HuH-7.5 (cell line): ENCODE results near the gene PPM1J.
"Not testable (repeated sequence)": the region's sequence is repeated elsewhere in the genome, so short reads cannot be mapped to it uniquely, and the experiment has no call there.

Experiments used
- DNase-seq: peaks from one replicate; pipeline ENCODE4 v3.0.0; 2011; ENCODE audit warnings: low spot score

Gene PPM1J, protein sequence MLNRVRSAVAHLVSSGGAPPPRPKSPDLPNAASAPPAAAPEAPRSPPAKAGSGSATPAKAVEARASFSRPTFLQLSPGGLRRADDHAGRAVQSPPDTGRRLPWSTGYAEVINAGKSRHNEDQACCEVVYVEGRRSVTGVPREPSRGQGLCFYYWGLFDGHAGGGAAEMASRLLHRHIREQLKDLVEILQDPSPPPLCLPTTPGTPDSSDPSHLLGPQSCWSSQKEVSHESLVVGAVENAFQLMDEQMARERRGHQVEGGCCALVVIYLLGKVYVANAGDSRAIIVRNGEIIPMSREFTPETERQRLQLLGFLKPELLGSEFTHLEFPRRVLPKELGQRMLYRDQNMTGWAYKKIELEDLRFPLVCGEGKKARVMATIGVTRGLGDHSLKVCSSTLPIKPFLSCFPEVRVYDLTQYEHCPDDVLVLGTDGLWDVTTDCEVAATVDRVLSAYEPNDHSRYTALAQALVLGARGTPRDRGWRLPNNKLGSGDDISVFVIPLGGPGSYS

DNA sequence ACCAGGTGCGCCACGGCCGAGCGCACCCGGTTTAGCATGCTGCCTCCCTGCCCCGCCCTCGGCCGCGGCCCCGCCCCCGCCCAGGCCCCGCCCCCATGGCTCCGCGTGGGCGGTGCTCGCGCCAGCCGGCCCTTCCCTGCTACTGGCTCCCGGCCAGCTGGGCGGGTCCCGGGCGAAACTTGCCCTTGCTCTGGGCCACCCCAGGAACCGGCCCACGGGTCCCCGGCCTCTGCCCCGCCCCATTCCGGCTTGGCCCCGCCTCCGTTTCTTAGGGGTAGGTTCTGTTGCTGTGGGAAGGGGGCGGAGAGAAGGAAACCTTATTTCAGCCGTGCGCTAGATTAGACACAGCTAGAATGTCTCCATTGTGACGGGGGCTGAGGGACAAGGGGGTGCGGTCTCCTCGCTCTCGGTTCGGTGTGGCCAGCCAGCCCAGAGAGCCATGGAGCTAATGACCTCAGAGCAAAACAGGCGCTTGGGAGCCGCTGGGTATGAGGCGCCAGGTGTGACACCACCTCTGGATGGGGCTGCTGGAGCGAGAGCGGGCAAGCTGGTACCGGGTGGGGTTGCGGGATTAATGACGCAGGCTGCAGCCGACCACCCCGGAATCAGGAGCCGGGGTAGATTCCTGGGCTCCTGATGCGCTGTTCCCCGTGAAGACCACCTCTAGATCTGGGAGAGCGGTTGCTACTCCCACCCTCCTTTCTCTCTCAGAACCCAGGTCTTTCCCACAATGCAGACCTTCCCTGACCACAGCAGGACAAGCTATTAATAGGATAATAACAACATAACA is at the start of gene PPM1J:
TSS of gene PPM1J (minus strand) at position 69 of the 790 bp plus-strand sequence. CDS start at position 38, 31 bp downstream.
- peak; percentile 93 for DNase-seq

DNA sequence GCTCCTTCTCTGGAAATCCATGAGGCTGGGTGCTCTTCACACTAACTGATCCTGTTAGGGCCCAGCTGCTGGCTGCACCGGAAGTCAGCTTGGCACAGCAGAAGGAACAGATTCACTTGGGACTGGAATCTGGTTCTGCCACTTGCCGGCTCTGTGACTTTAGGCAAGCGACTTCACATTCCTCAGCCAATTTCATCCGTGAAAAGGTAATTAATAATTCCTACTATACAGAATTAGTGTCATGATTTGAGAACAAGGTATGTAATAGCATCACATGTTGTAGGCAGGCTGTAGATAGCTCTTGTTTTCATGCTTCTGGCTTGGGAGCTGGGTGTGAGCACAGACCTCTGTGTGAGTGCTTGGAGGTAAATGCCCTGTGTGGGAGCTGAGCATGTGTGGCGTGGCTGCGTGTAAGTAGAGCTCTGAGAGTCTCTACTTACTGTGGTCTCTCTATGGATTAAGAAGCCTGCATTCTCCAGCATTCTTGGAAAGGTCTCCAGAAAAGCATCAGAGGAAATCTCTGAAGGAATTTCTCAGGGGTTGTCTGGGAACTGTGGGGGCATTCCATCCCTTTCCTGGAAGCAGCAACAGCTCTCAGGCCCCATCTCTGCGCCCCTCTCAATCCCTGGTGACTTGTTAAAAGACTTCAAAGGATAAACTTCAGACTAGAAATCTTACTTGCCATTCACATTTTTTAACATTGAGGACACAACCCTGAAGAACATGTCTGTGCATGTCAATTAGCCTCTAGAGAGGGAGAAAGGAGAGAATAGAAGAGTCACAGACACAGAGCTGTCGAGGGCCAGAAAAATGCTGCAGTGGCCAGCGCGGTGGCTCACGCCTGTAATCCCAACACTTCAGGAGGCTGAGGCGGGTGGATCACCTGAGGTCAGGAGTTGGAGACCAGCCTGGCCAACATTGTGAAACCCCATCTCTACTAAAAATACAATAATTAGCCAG is 47.7 kb upstream of the PPM1J start:
- no peak for DNase-seq

DNA sequence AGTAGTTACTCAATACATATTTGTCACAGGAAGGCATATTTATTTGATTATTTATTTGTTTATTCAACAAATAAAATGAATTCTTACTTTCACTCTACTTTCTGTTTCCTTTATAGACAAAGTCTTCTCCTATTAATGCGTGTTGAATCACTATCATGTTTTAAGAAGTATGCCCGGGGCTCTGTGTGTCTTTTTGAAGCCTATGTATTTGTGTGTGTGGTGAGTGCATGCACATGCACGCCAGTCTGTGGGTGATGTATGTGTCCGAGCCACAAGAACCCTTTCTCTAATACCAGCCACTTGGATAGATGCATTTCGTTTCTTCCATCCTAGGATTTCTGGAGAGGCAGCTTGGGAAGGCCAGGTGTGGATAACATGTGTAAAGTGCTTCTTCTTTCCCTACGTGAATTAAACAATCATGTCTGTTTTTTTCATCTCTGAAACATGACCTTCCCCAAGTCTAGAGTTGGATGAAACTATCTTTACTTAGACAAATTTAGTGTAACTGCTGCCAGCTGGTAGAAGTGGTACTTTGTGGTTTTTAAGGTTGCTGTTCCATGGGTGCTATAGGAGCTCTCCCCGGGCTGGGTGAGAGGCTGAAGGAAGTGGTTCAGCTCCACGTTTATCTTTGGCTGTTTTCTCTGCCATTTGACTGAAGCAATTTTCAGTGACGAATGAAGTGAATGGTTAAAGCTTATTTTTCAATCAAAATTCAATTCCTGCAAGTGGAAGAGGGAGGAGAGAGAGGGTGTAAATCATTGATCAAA is 46.8 kb upstream of the PPM1J start:
- DNase-seq = no peak

GRCh38 chr1:112759228-112759627 is 44.1 kb upstream of the PPM1J start:
- no peak for DNase-seq

DNA sequence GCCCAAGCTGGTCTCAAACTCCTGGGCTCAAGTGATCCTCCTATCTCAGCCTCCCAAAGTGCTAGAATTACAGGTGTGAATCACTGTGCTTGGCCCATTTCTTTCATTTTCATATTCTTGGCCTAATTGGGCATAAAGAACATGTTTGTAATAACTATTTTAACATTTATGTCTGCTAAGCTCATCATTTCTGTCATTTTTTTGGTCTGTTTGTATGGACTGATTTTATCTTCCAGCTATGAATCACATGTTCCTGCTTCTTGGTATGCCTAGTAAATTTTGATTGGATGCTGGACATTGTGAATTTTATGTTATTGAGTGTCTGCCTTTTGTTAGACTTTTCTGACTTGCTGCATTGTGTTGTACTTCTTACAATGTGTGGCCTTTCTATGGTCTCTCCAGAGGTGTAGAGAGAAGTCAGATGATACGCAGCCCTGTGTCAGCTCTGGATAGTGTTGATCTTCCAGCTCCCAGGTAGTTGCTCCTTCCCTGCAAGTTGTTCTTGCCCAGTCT is 39.0 kb upstream of the PPM1J start:
- DNase-seq = no peak

DNA sequence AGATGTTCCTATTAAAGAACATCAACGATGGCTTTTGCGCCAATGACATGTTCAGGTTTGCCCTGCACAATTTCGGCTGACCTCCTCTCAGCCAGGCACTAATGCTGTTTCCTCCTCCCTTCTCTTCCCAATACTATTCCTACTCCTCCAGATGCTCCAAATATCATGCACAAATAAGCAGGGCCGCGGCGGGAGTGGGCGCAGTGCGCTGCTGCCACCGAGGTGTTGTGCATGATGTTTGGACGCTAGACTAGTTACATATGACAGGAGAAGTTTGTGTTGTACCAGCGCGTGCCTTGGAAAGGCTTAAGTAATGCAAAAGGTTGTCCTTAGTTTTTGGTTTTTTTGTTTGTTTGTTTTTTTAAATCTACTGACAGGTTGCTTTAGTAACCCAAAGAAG is 33.3 kb upstream of the PPM1J start:
- no peak for DNase-seq

GRCh38 chr1:112744009-112744578 is 29.0 kb upstream of the PPM1J start:
- no peak for DNase-seq

DNA sequence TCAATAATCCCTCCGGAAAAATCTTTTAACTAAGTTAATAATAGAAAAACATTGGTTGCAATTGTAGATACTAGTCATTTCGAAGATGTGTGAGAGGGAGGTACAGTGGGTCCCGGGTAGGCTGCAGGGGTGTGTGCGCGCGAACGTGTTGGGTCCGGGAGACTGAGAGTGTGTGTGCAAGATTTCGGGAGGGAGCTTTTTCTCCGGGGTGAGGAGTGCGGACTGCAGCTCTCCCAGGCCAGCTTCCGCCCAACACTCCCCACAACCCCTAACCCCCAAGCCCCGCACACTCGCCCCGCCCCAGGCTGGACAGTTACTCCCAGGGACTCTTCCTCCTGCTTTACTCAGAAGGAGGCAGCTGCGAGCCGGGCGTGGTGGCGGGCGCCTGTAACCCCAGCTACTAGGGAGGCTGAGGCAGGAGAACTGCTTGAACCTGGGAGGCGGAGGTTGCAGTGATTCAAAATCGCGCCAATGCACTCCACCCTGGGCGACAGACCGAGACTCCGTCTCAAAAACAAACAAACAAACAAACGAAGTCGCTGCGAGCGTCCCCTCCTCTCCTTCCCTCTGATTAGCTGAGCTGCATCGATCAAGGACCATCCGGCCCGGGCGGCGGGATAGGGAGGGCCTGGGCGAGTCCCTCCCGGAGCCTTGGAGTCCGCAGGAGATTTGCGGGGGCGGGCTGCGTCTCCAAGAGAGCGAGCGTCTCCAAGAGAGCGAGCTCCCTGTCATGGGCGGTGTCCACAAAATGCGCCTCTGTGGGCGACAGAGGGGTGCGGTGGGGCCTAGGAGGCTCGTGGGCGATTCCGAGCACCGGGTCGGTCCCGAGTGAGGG is 28.3 kb upstream of the PPM1J start:
- no peak for DNase-seq

DNA sequence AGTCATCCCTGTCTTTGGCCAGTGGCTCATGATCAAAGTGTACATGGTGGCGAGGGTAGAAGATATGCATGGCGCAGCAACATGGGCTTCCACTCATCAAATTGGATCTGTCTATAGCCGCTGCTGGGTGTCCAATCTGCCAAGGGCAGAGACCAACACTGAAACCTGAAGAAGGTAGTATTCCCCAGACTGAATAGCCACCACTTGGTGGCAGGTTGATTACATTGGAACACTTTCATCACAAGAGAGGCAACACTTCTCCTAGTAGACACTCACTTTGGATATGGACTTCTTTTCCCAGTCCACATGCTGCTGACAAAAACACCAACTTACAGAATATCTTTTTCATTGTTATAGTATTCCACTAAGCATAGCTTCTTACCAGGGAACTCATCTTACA is 22.4 kb upstream of the PPM1J start:
- DNase-seq = no peak

DNA sequence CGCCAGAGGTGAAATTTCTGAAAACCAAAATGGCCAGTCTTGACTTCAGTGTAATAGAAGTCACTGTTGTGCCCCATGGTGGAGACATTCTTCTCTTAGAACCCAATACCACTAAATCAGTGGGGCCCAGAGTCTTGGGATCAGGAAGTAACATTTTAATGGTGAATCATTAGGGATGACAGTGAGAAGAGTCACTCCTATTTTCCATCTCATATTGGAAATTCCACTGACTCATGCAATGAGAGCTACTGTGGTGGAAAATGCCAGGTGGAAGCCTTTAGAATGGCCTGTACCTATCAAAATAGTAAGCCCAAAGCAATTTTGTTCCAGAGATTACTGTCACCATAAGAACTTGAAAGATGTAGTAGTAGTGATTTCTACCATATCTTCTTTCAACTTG is 20.6 kb upstream of the PPM1J start:
- DNase-seq = no peak

- DNase-seq = no peak
Measured at GRCh38 chr1:112731451-112731850, 16.3 kb upstream of the PPM1J start.

GRCh38 chr1:112729909-112730308 is 14.8 kb upstream of the PPM1J start:
- DNase-seq = no peak

- not testable (repeated sequence) for DNase-seq
Measured at GRCh38 chr1:112729011-112729410, 13.9 kb upstream of the PPM1J start.

DNA sequence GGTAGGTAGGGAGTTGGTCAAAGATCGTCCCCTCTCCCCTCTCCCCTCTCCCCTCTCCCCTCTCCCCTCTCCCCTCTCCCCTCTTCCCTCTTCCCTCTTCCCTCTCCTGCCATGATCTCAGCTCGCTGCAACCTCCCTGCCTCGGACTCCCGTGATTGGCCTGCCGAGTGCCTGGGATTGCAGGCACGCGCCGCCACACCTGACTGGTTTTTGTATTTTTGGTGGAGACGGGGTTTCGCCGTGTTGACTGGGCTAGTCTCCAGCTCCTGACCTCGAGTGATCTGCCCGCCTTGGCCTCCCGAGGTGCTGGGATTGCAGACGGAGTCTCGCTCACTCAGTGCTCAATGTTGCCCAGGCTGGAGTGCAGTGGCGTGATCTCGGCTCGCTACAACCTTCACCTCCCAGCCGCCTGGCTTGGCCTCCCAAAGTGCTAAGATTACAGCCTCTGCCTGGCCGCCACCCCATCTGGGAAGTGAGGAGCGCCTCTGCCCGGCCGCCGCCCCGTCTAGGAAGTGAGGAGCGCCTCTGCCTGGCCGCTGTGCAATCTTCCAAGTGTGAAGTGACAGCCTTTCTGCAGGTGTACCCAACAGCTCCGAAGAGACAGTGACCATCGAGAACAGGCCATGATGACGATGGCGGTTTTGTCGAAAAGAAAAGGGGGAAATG is 13.3 kb upstream of the PPM1J start:
- not testable (repeated sequence) for DNase-seq

- no peak for DNase-seq
Measured at GRCh38 chr1:112727716-112728115, 12.6 kb upstream of the PPM1J start.

GRCh38 chr1:112724240-112724639 is 9.1 kb upstream of the PPM1J start:
- DNase-seq = not testable (repeated sequence)

DNA sequence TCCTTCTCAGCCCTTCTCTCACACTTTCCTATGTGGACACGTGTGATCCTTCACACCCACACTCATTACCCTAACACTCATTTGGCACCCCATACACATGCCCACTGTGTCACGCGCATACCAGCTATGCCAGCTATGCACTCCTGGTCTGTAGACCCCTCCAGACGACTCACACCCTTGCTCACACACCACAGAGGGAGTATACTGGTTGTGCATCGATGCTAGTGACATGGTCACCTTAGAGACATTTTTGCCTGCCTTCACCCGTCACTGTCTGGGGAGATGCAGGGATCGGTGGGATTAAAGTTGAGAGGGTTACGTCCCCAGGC is 8.3 kb upstream of the PPM1J start:
- DNase-seq = no peak

DNA sequence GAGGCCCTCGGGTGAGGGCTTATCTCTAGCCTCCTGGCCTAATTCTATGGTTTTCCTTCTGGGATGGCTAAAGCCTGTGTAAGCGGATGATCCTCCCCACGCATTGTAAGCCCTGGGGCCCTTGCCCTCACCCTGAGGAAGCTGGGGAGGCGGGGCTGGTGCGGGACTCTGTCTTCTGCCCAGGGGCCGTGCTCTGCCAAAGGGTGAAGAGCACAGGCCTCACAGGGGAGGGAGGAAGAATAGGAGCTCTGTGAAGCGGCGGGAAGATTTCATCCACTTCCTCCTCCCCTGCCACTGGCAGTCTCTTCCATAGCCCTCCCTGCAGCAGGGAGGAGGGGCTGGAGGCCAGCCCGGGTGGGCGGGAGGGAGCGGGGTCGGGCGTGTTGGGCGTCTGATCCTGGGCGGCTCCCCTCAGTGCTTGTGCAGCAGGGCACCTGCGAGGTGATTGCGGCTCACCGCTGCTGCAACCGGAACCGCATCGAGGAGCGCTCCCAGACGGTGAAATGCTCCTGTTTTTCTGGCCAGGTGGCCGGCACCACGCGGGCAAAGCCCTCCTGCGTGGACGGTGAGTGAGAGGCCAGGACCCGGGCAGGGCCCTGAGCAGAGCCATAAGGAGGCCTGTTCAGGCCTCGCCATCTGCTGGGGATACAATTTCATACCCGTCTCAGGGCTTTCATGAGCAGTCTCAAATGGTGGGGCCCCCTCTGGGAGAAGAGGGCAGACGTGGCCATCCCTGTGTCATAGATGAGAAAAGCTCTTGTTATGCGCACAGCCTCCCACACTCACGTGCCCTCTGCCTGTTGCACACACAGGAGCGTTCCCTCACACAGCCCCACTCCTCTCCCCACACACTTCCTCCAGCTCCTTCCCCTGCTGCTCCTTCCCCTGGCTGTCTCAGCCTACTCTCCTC is 7.7 kb upstream of the PPM1J start:
- DNase-seq = no peak
